Activated CD4-positive, alpha-beta T cell treated with anti-CD3 and anti-CD28 coated beads, Interleukin-2, amount 10 ng/mL, durations not matched to agents 24 days and 14 days (primary cell): ENCODE measurements around the gene GALNT13. TPM values are rescaled to one million over a fixed set of nuclear protein-coding genes. Genes with fewer than 3 reads are reported as not detected.

ENCODE experiments used
- DNase-seq: peaks from one replicate; pipeline ENCODE4 v3.0.0; 2022
- H3K27ac Mint-ChIP-seq: one replicate; pipeline ENCODE4 v1.8.0; 2022; ENCODE audit warnings: mild to moderate bottlenecking, mixed read lengths
- H3K27me3 Mint-ChIP-seq: one replicate; pipeline ENCODE4 v1.8.0; 2022; ENCODE audit warnings: mixed read lengths
- H3K36me3 Mint-ChIP-seq: one replicate; pipeline ENCODE4 v1.8.0; 2022; ENCODE audit warnings: low read depth, mild to moderate bottlenecking, mixed read lengths
- H3K4me1 Mint-ChIP-seq: one replicate; pipeline ENCODE4 v1.8.0; 2021; ENCODE audit warnings: mixed read lengths
- H3K4me3 Mint-ChIP-seq: one replicate; pipeline ENCODE4 v1.8.0; 2022; ENCODE audit warnings: mild to moderate bottlenecking, moderate library complexity, mixed read lengths
- H3K9me3 Mint-ChIP-seq: one replicate; pipeline ENCODE4 v1.8.0; 2021; ENCODE audit warnings: mixed read lengths
- intact Hi-C: fragments of 100-400 bp; cut with micrococcal nuclease; formaldehyde crosslinking; loops from one replicate; pipeline ENCODE4 v1.15.1; 2023
- total RNA-seq: library from RNA; stranded (reverse); gene quantifications from 2 replicates; pipeline ENCODE4 v1.2.3, GENCODE V29; 2022

The GALNT13 gene
- total RNA-seq, 1 donor from 2014 or later: not detected

GRCh38 chr2:154233231-154233630 is 361.5 kb downstream of the GALNT13 start:
- Mint-ChIP-seq H3K4me3 (no peak overlapping the region), H3K4me1 (no peaks in the 10 kb centered on the region), H3K9me3 (no peaks in the 10 kb centered on the region), H3K27me3 (no peaks in the 10 kb centered on the region), H3K36me3 (no peaks in the 10 kb centered on the region), H3K27ac (no peak overlapping the region)
- DNase-seq: no peak
- intact Hi-C loops: no loop called here

GRCh38 chr2:154238252-154238651 is 366.5 kb downstream of the GALNT13 start:
- no peaks in the 10 kb centered on the region for H3K9me3 Mint-ChIP-seq
- no peak overlapping the region for H3K27ac Mint-ChIP-seq
- no peaks in the 10 kb centered on the region for H3K36me3 Mint-ChIP-seq
- no peaks in the 10 kb centered on the region for H3K4me1 Mint-ChIP-seq
- intact Hi-C loops: no loop called here
- H3K4me3 Mint-ChIP-seq: no peak overlapping the region
- H3K27me3 Mint-ChIP-seq: no peaks in the 10 kb centered on the region
- no peak for DNase-seq

DNA sequence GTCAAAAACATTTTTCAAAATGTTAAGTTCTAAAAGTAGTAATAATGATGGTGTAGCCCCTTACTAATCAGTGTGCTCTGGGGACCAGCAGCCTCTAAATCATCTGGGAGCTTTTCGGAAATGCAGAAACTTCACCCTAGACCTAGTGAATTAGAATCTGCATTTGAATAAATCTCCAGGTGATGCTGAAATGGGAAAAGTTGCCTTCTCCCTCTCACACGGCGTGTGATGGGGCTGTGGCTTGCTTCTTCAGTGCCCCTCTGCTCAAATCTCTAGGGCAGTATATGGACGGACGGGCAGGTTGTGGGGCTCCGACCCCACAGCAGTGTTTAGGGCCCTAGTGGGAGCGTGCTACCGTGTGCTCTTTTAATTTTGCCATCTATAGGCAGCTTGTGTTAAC is 368.6 kb downstream of the GALNT13 start:
- Mint-ChIP-seq H3K27me3 (no peaks in the 10 kb centered on the region), H3K4me1 (no peaks in the 10 kb centered on the region), H3K9me3 (no peaks in the 10 kb centered on the region), H3K27ac (no peak overlapping the region), H3K4me3 (no peak overlapping the region), H3K36me3 (no peaks in the 10 kb centered on the region)
- DNase-seq: no peak
- intact Hi-C loops: no loop called here

DNA sequence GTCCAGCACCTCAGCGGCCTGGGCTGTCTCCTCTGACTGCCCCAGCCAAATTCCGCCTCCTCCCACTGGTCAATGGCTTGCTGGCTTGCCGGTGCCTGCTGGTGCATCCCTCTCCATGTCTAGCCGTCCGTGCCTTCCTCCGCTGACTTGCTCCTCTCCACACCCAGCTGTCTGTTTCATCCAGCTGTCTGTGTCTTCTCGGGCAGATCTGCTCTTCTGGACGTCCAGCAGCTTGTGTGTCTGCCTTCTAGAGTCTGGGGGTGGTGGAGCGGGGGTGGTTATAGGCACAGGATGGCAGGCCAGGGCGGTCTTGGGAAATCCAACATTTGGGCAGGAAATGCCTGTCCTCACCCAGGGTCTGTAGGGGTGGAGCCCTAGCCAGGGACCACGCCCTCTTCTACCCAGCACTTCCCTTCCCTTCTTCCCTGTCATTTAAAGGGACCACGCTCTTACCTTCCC is 369.2 kb downstream of the GALNT13 start:
- H3K4me3 Mint-ChIP-seq: no peak overlapping the region
- H3K36me3 Mint-ChIP-seq: no peaks in the 10 kb centered on the region
- intact Hi-C loops: no loop called here
- DNase-seq: no peak
- no peaks in the 10 kb centered on the region for H3K27me3 Mint-ChIP-seq
- H3K4me1 Mint-ChIP-seq: no peaks in the 10 kb centered on the region
- H3K27ac Mint-ChIP-seq: no peak overlapping the region
- H3K9me3 Mint-ChIP-seq: no peaks in the 10 kb centered on the region

- Mint-ChIP-seq H3K4me1 (no peaks in the 10 kb centered on the region), H3K36me3 (no peaks in the 10 kb centered on the region), H3K9me3 (no peaks in the 10 kb centered on the region), H3K27me3 (no peaks in the 10 kb centered on the region), H3K4me3 (no peak overlapping the region), H3K27ac (no peak overlapping the region)
- intact Hi-C loops: no loop called here
- DNase-seq: no peak
Observed at GRCh38 chr2:154242687-154243086, 371.0 kb downstream of the GALNT13 start.

GRCh38 chr2:154243685-154244084 is 372.0 kb downstream of the GALNT13 start:
- Mint-ChIP-seq H3K36me3 (no peaks in the 10 kb centered on the region), H3K27me3 (no peaks in the 10 kb centered on the region), H3K4me1 (no peaks in the 10 kb centered on the region), H3K27ac (no peak overlapping the region), H3K9me3 (no peaks in the 10 kb centered on the region), H3K4me3 (no peak overlapping the region)
- no peak for DNase-seq
- intact Hi-C loops: no loop called here

GRCh38 chr2:154244932-154245331 is 373.2 kb downstream of the GALNT13 start:
- no peak overlapping the region for H3K4me3 Mint-ChIP-seq
- H3K27ac Mint-ChIP-seq: no peak overlapping the region

GRCh38 chr2:154247503-154247902 is 375.8 kb downstream of the GALNT13 start:
- Mint-ChIP-seq H3K27ac (no peak overlapping the region), H3K4me3 (no peak overlapping the region), H3K4me1 (no peaks in the 10 kb centered on the region), H3K9me3 (no peaks in the 10 kb centered on the region), H3K36me3 (no peaks in the 10 kb centered on the region), H3K27me3 (no peaks in the 10 kb centered on the region)
- DNase-seq: no peak
- intact Hi-C loops: no loop called here

More at GRCh38 chr2:154244932-154245331, 373.2 kb downstream of the GALNT13 start:
- intact Hi-C loops: no loop called here
- no peak for DNase-seq
- no peaks in the 10 kb centered on the region for H3K4me1 Mint-ChIP-seq
- no peaks in the 10 kb centered on the region for H3K9me3 Mint-ChIP-seq
- no peaks in the 10 kb centered on the region for H3K36me3 Mint-ChIP-seq
- H3K27me3 Mint-ChIP-seq: no peaks in the 10 kb centered on the region

DNA sequence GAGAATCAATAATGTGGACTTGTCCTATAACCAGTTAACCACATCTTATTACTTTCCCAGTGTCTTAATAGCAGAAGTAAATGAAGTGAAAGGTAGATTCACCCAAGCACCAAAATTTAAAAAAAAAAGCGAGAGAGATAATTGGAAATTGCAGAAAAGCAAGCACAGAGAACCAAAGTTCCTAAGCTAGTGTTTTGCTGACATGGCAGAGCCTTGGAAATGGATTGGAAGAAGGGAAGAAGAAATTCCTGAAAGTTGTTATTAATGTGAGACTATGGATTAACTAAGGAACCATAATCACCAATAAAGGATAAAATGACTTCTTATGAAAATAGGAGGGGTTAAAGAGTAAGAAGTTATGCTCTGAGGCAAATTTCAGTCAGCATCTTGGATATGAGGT is 384.4 kb downstream of the GALNT13 start:
- intact Hi-C loops: no loop called here
- Mint-ChIP-seq H3K4me1 (no peaks in the 10 kb centered on the region), H3K27ac (no peak overlapping the region), H3K4me3 (no peak overlapping the region), H3K27me3 (no peaks in the 10 kb centered on the region), H3K36me3 (no peaks in the 10 kb centered on the region), H3K9me3 (no peaks in the 10 kb centered on the region)
- no peak for DNase-seq

- H3K9me3 Mint-ChIP-seq: no peaks in the 10 kb centered on the region
Observed at GRCh38 chr2:154259030-154259429, 387.3 kb downstream of the GALNT13 start.

DNA sequence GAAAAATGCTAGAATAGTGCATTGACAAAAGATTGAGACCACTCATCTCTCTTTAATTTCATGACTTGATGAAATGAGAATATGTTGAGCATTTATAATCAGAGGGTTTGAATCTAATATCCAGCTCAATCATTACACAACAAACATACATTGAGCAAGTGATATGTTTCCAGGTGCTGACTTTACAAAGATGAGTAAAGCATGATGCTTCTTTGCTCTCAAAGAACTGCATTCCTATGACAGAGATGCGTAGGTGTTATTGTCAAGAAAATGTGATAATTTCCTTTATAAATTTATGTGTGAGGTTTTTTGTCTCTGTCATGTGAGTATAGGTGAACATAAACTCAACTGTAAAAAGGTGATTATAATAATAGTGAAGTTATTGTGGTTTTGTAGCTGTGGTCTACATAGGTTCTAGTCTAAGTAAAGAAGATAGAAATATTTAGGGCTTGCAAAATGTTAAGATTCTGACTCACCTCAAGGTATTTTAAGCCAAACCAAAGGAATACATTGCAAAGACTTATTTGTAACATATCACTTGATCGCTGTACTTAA is 389.8 kb downstream of the GALNT13 start:
- no peak for DNase-seq
- Mint-ChIP-seq H3K9me3 (no peaks in the 10 kb centered on the region), H3K27ac (no peak overlapping the region), H3K4me3 (no peak overlapping the region), H3K36me3 (no peaks in the 10 kb centered on the region), H3K4me1 (no peaks in the 10 kb centered on the region), H3K27me3 (no peaks in the 10 kb centered on the region)
- intact Hi-C loops: no loop called here

More at GRCh38 chr2:154259030-154259429, 387.3 kb downstream of the GALNT13 start:
- Mint-ChIP-seq H3K27me3 (no peaks in the 10 kb centered on the region), H3K27ac (no peak overlapping the region), H3K36me3 (no peaks in the 10 kb centered on the region), H3K4me1 (no peaks in the 10 kb centered on the region), H3K4me3 (no peak overlapping the region)
- intact Hi-C loops: no loop called here
- DNase-seq: no peak

DNA sequence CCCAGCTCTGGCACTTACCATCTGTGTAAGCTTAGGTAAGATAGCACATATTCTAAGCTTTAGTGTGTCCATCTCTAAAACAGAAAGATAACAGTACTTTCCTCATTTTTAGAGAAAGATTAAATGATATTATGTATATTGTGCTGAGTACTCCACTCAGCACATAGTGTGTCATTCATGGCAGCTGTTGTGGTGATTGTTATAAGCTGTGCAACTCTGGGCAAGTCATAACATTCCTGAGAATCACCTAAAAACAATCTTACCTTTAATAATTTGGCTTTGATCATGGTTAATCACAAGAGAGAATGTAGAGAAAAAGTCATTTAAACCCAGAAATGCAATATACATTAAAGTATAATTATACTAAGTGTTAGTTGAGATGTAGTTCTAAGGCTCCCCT is 391.5 kb downstream of the GALNT13 start:
- DNase-seq: no peak
- no peaks in the 10 kb centered on the region for H3K27me3 Mint-ChIP-seq
- H3K27ac Mint-ChIP-seq: no peak overlapping the region
- intact Hi-C loops: no loop called here
- no peak overlapping the region for H3K4me3 Mint-ChIP-seq
- H3K9me3 Mint-ChIP-seq: no peaks in the 10 kb centered on the region
- no peaks in the 10 kb centered on the region for H3K4me1 Mint-ChIP-seq
- H3K36me3 Mint-ChIP-seq: no peaks in the 10 kb centered on the region

- no peaks in the 10 kb centered on the region for H3K27me3 Mint-ChIP-seq
- no peak for DNase-seq
- H3K27ac Mint-ChIP-seq: no peak overlapping the region
- no peak overlapping the region for H3K4me3 Mint-ChIP-seq
- H3K4me1 Mint-ChIP-seq: no peaks in the 10 kb centered on the region
- no peaks in the 10 kb centered on the region for H3K36me3 Mint-ChIP-seq
- no peaks in the 10 kb centered on the region for H3K9me3 Mint-ChIP-seq
- intact Hi-C loops: no loop called here
Observed at GRCh38 chr2:154264024-154264423, 392.3 kb downstream of the GALNT13 start.

GRCh38 chr2:154267983-154268382 is 396.3 kb downstream of the GALNT13 start:
- no peaks in the 10 kb centered on the region for H3K4me1 Mint-ChIP-seq
- intact Hi-C loops: no loop called here
- H3K9me3 Mint-ChIP-seq: no peaks in the 10 kb centered on the region
- H3K36me3 Mint-ChIP-seq: no peaks in the 10 kb centered on the region
- H3K27ac Mint-ChIP-seq: no peak overlapping the region
- no peaks in the 10 kb centered on the region for H3K27me3 Mint-ChIP-seq
- H3K4me3 Mint-ChIP-seq: no peak overlapping the region
- no peak for DNase-seq

DNA sequence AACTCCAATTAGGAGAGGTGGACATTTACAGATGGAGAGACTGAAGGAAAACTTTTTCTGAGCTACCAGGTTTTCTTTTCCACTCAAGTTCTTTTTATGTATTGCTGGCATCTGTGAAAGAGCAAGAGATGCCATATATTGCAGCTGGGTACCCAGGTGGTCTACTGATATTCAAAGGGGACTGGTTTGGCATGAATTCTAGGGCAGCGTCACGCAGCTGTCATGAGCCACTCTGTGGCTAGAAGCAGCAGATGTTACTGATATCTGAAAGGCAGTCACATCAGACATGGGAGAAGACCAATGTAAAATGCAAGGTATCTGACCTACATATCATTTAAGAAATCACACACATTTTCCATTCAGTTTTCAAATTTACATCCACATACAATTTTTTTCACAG is 408.8 kb downstream of the GALNT13 start:
- intact Hi-C loops: no loop called here
- no peak overlapping the region for H3K27ac Mint-ChIP-seq
- no peaks in the 10 kb centered on the region for H3K36me3 Mint-ChIP-seq
- no peaks in the 10 kb centered on the region for H3K9me3 Mint-ChIP-seq
- no peaks in the 10 kb centered on the region for H3K27me3 Mint-ChIP-seq
- no peak for DNase-seq
- H3K4me3 Mint-ChIP-seq: no peak overlapping the region
- H3K4me1 Mint-ChIP-seq: no peaks in the 10 kb centered on the region
